Neutrophil (primary cell): ENCODE data around the gene CABYR.

ENCODE experiments used
- H3K27ac ChIP-seq: fragments of 200-600 bp; sonication (generic); 2 replicates; pipeline ENCODE4 v1.5.1; 2016; ENCODE audit warnings: mild to moderate bottlenecking, moderate library complexity
- H3K27me3 ChIP-seq: fragments of 200-600 bp; sonication (generic); 2 replicates; pipeline ENCODE4 v1.6.0; 2016; ENCODE audit warnings: mild to moderate bottlenecking
- H3K36me3 ChIP-seq: fragments of 200-600 bp; sonication (generic); 2 replicates; pipeline ENCODE4 v1.5.1; 2017
- H3K4me1 ChIP-seq, 2 experiments: fragments of 200-600 bp in 1 of 2; sonication (generic) in 1 of 2; 1 replicate in 1 of 2; 2 replicates in 1 of 2; pipeline versions ENCODE4 v1.5.1 to v1.6.1; 2013 to 2016; ENCODE audit warnings: low read depth in 1 of 2, low read length in 1 of 2, mild to moderate bottlenecking in 1 of 2, moderate library complexity in 1 of 2; ENCODE audit not compliant: control insufficient read depth in 1 of 2, insufficient read depth in 1 of 2
- H3K4me3 ChIP-seq, 2 experiments: fragments of 200-600 bp in 1 of 2; sonication (generic) in 1 of 2; 1 replicate in 1 of 2; 2 replicates in 1 of 2; pipeline ENCODE4 v1.5.1; 2013 to 2016; ENCODE audit warnings: low read depth in 1 of 2, low read length in 1 of 2, mild to moderate bottlenecking in 1 of 2, moderate library complexity in 1 of 2
- H3K9me3 ChIP-seq: fragments of 200-600 bp; sonication (generic); 2 replicates; pipeline ENCODE4 v1.5.1; 2016
- CTCF ChIP-seq: fragments of 200-600 bp; sonication (generic); IDR thresholded peaks from 2 replicates; pipeline ENCODE4 v1.5.1; 2016; ENCODE audit warnings: antibody characterized with exemption

The CABYR gene

GRCh38 chr18:24185805-24186204 is 46.9 kb downstream of the CABYR start:
- TF ChIP-seq CTCF = no peak
- peaks cover 10 to 11% of the 10 kb centered on the region in 2 experiments for H3K4me1 ChIP-seq
- no peak overlapping the region for H3K4me3 ChIP-seq
- H3K9me3 ChIP-seq = no peaks in the 10 kb centered on the region
- H3K27me3 ChIP-seq = no peaks in the 10 kb centered on the region
- peaks cover 26% of the 10 kb centered on the region for H3K36me3 ChIP-seq
- H3K27ac ChIP-seq = no peak overlapping the region

DNA sequence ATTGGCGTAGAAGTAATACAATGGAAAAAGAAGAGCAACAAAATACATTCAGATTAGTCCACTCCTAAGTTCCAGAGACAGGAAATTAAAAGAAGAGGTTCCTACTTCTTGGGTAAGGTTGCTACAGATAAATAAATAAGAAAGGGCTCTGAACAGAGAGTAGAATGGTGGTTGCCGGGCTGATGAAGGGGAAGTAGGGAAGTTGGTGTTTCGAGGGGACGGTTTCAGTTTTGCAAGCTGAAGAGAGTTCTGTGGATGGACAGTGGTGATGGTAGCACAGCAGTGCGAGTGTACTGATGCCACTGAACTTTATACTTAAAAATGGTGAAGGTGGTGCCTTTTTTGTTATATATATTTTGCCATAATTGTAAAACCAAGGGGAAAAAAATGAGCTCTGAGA is 48.2 kb downstream of the CABYR start:
- Histone ChIP-seq H3K27ac (peak overlapping the region; percentile 30), H3K9me3 (no peaks in the 10 kb centered on the region), H3K36me3 (peaks cover 15% of the 10 kb centered on the region), H3K4me3 (no peak overlapping the region), H3K4me1 (peaks cover 10 to 11% of the 10 kb centered on the region in 2 experiments), H3K27me3 (no peaks in the 10 kb centered on the region)
- no peak for TF ChIP-seq CTCF

DNA sequence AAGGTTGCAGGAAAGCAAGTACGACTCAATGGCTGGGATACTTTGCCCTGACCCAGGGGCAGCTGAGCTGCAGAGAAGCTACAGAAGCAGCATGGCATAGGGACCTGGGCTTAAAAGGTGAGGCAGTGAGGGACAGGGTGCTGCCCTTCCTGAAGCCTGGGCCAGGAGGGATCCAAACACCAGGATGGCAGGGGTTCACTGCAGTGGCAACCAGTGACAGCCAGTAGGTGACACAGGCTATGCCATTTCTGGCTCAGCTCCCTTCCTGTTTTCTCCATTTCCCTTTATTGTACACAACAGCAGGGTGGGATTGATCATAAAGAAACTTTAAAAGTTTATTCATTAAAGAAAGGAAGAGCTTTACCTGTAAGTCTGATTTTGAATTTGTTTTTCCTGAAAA is 48.8 kb downstream of the CABYR start:
- peak overlapping the region; percentile 30 for H3K27ac ChIP-seq
- no peak overlapping the region for H3K4me3 ChIP-seq
- no peaks in the 10 kb centered on the region for H3K9me3 ChIP-seq
- H3K4me1 ChIP-seq = peaks cover 10 to 11% of the 10 kb centered on the region in 2 experiments
- H3K36me3 ChIP-seq = peaks cover 14% of the 10 kb centered on the region
- no peaks in the 10 kb centered on the region for H3K27me3 ChIP-seq
- no peak for TF ChIP-seq CTCF

DNA sequence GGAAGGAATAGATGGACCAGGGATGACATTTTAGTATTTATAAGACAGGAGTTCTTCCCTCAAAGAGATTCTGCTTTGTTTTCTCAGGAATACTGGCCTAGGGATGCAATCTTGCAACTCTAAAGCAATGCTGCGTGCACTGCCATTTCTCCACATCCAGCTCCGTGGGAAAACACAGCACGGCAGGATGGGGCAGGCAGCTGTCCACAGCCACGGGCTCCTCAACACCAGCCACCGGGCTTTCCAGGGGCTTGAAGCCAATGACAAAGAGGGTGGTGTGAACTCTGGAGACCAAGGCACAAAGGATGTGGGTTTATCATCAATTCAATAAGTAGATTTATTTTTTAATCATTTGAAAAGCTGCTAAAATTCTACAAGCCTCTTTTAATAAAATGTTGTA is 49.3 kb downstream of the CABYR start:
- Histone ChIP-seq H3K36me3 (peaks cover 14% of the 10 kb centered on the region), H3K9me3 (no peaks in the 10 kb centered on the region), H3K4me1 (peaks cover 10 to 11% of the 10 kb centered on the region in 2 experiments), H3K27ac (no peak overlapping the region), H3K4me3 (no peak overlapping the region), H3K27me3 (no peaks in the 10 kb centered on the region)
- TF ChIP-seq CTCF = no peak

GRCh38 chr18:24189007-24189528 is 50.2 kb downstream of the CABYR start:
- Histone ChIP-seq H3K4me1 (peaks cover 10 to 11% of the 10 kb centered on the region in 2 experiments), H3K4me3 (no peak overlapping the region), H3K27ac (no peak overlapping the region), H3K9me3 (no peaks in the 10 kb centered on the region), H3K36me3 (peaks cover 19% of the 10 kb centered on the region), H3K27me3 (no peaks in the 10 kb centered on the region)
- no peak for TF ChIP-seq CTCF
